ENCODE results near the gene DYNC1H1. TPM values are rescaled to one million over a fixed set of nuclear protein-coding genes. Genes with fewer than 3 reads are reported as not detected.
"Not testable (repeated sequence)": the region's sequence is repeated elsewhere in the genome, so short reads cannot be mapped to it uniquely, and the experiment has no call there.

Gene DYNC1H1
- total and polyA plus RNA-seq, 12 donors = 202 to 509 (median 348) TPM

GRCh38 chr14:102081231-102082080 lies 117.1 kb downstream of the DYNC1H1 start:
- Histone ChIP-seq H3K27me3 (no peaks in the 10 kb centered on the region), H3K4me1 (replicated peaks in 1 of 2) (peaks cover 26 to 44% of the 10 kb centered on the region in 2 donors), H3K4me3 (no peak overlapping the region), H3K27ac (no peak overlapping the region), H3K36me3 (replicated peaks in 1 of 2) (peaks cover 0 to 77% of the 10 kb centered on the region in 2 donors), H3K9me3 (replicated peaks in 1 of 3) (no peaks in the 10 kb centered on the region)
- intact Hi-C loops (cut with DNase I) = no loop called here
- TF ChIP-seq POLR2A (IDR thresholded peaks at IDR 0.05) = no peak
- TF ChIP-seq CTCF (IDR thresholded peaks at IDR 0.05) = no peak
- 72 to 87% (median 83%) methylated on average over 7 of the region's 7 CpGs for WGBS, 4 donors
- no peak for DNase-seq

- H3K4me3 ChIP-seq; H3K27me3 ChIP-seq; H3K9me3 ChIP-seq (replicated peaks in 1 of 3); intact Hi-C loops (cut with DNase I); DNase-seq: not testable (repeated sequence)
- Histone ChIP-seq H3K36me3 (replicated peaks in 1 of 2) (peaks cover 0 to 63% of the 10 kb centered on the region in 2 donors), H3K4me1 (replicated peaks in 1 of 2) (peaks cover 36 to 57% of the 10 kb centered on the region in 2 donors), H3K27ac (peak overlapping the region in 1 of 5 donors; percentile 100)
- 65 to 71% (median 67%) methylated on average over 5 of the region's 5 CpGs for WGBS, 4 donors
Observed at GRCh38 chr14:102084522-102084921, 120.1 kb downstream of the DYNC1H1 start.

GRCh38 chr14:102084931-102085330 lies 120.6 kb downstream of the DYNC1H1 start:
- Histone ChIP-seq H3K27ac (peak overlapping the region in 1 of 5 donors; percentile 100), H3K4me1 (replicated peaks in 1 of 2) (peaks cover 36 to 57% of the 10 kb centered on the region in 2 donors), H3K9me3 (replicated peaks in 1 of 3) (no peaks in the 10 kb centered on the region), H3K36me3 (replicated peaks in 1 of 2) (peaks cover 0 to 59% of the 10 kb centered on the region in 2 donors), H3K4me3 (peak overlapping the region in 1 of 4 donors; percentile 97), H3K27me3 (no peaks in the 10 kb centered on the region)
- 70 to 79% (median 73%) methylated on average over 6 of the region's 6 CpGs for WGBS, 4 donors
- intact Hi-C loops (cut with DNase I) = no loop called here
- TF ChIP-seq CTCF (IDR thresholded peaks at IDR 0.05) (no peak), POLR2A (IDR thresholded peaks at IDR 0.05) (no peak)
- no peak for DNase-seq

- DNase-seq = no peak
- Histone ChIP-seq H3K4me3 (peak overlapping the region in 1 of 4 donors; percentile 97), H3K27me3 (no peaks in the 10 kb centered on the region), H3K4me1 (replicated peaks in 1 of 2) (peaks cover 36 to 57% of the 10 kb centered on the region in 2 donors), H3K27ac (peak overlapping the region in 3 of 5 donors; percentile 99 to 100 (median 99)), H3K9me3 (replicated peaks in 1 of 3) (no peaks in the 10 kb centered on the region), H3K36me3 (replicated peaks in 1 of 2) (peaks cover 0 to 54% of the 10 kb centered on the region in 2 donors)
- WGBS, 4 donors = 25 to 47% (median 28%) methylated on average over 8 to 10 of the region's 10 CpGs
- intact Hi-C loops (cut with DNase I) = no loop called here
- TF ChIP-seq CTCF (IDR thresholded peaks at IDR 0.05) = no peak
Observed at GRCh38 chr14:102085488-102085887, 121.1 kb downstream of the DYNC1H1 start.

All from adrenal gland (tissue), 12 donors.